HepG2 (cell line): ENCODE measurements around the gene STUM. TPM values are rescaled to one million over a fixed set of nuclear protein-coding genes. Genes with fewer than 3 reads are reported as not detected.

Experiments used
- ATAC-seq: fragments of 200-7000 bp; cut with Tn5 transposase; 3 replicates; pipeline ENCODE4 v1.9.1; 2020; ENCODE audit warnings: mild to moderate bottlenecking, moderate library complexity
- BruUV-seq: library from RNA; stranded (reverse); fragments of 400-500 nt; replicated peaks from 2 replicates; lab custom pipeline; 2021; lab: Mats Ljungman, UMichigan
- CTCF ChIA-PET: fragments of 300-600 bp; formaldehyde crosslinking; extraction: SDS; loops from one replicate; lab custom pipeline; 2021; ENCODE audit warnings: low total read pairs, inconsistent platforms, low intra/inter-chr PET ratio; lab: Yijun Ruan, JAX
- POLR2A ChIA-PET: fragments of 350-600 bp; sonication (Branson Sonifier 250); formaldehyde crosslinking; loops from one replicate; lab custom pipeline; 2020; ENCODE audit warnings: antibody characterized with exemption, inconsistent platforms; lab: Yijun Ruan, JAX
- DNase-seq: peaks from one replicate; pipeline ENCODE4 v3.0.0-alpha.2; 2015; ENCODE audit warnings: low spot score
- FAIRE-seq: peaks from 3 replicates; lab custom pipeline; 2011; peaks lifted over from hg19 to GRCh38; lab: Jason Lieb, UNC
- H2AFZ ChIP-seq: one replicate; pipeline ENCODE4 v1.6.1; 2011; ENCODE audit warnings: low read length, inconsistent platforms
- H3K27ac ChIP-seq: fragments of 300-600 bp; 3 replicates; pipeline ENCODE4 v1.8.0; 2011; ENCODE audit warnings: mixed run types, mild to moderate bottlenecking, mixed read lengths, low read length, inconsistent platforms; ENCODE audit not compliant: insufficient read depth; ENCODE audit errors: extremely low read length
- H3K27me3 ChIP-seq, 2 experiments: fragments of 200-600 bp in 1 of 2; 2 replicates in 1 of 2; 3 replicates in 1 of 2; pipeline versions ENCODE4 v1.6.0 to v1.8.0; 2011; ENCODE audit warnings: low read length in 2 of 2, mild to moderate bottlenecking in 2 of 2, moderate library complexity in 2 of 2, inconsistent platforms in 1 of 2; ENCODE audit not compliant: insufficient read depth in 2 of 2, control insufficient read depth in 1 of 2
- H3K36me3 ChIP-seq, 2 experiments: fragments of 200-600 bp in 1 of 2; replicated peaks in 1 of 2; 2 replicates in 1 of 2; 3 replicates in 1 of 2; pipeline versions ENCODE4 v1.5.1 to v1.8.0; 2011; ENCODE audit warnings: low read length in 2 of 2, inconsistent platforms in 1 of 2; ENCODE audit not compliant: insufficient read depth in 2 of 2, control insufficient read depth in 1 of 2
- H3K4me1 ChIP-seq: 2 replicates; pipeline ENCODE4 v1.5.1; 2012; ENCODE audit warnings: low read length, inconsistent platforms; ENCODE audit not compliant: insufficient read depth
- H3K4me2 ChIP-seq: 2 replicates; pipeline ENCODE4 v1.6.0; 2011; ENCODE audit warnings: low read depth, low read length, inconsistent platforms
- H3K4me3 ChIP-seq, 3 experiments: fragments of 200-600 bp in 1 of 3; sonication (generic), shearing (Covaris generic) in 1 of 3; replicated peaks in 1 of 3; 2 replicates each; pipeline ENCODE4 v1.5.1; 2011 to 2016; ENCODE audit warnings: low read length in 3 of 3, inconsistent platforms in 2 of 3, low read depth in 2 of 3, mild to moderate bottlenecking in 2 of 3, control low read depth in 1 of 3, mixed read lengths in 1 of 3; ENCODE audit not compliant: insufficient read depth in 1 of 3
- H3K79me2 ChIP-seq: one replicate; pipeline ENCODE4 v1.6.1; 2011; ENCODE audit warnings: low read length, inconsistent platforms; ENCODE audit not compliant: insufficient read depth
- H3K9ac ChIP-seq: 2 replicates; pipeline ENCODE4 v1.6.0; 2011; ENCODE audit warnings: mild to moderate bottlenecking, low read depth, low read length, inconsistent platforms; ENCODE audit not compliant: insufficient read depth
- H3K9me3 ChIP-seq: 2 replicates; pipeline ENCODE4 v1.5.1; 2012; ENCODE audit warnings: mild to moderate bottlenecking, low read length
- H4K20me1 ChIP-seq: 2 replicates; pipeline ENCODE4 v1.6.0; 2011; ENCODE audit warnings: inconsistent platforms, mild to moderate bottlenecking, low read length, moderate library complexity; ENCODE audit not compliant: insufficient read depth
- BCL6 ChIP-seq: IDR thresholded peaks from 2 replicates; pipeline ENCODE4 v1.6.1; 2016; ENCODE audit warnings: missing genetic modification reagents, missing compliant biosample characterization
- FOXC1 ChIP-seq: sonication (generic); formaldehyde crosslinking; IDR thresholded peaks from 2 replicates; pipeline ENCODE4 v1.8.0; 2022; ENCODE audit warnings: mild to moderate bottlenecking, missing genetic modification reagents, borderline replicate concordance
- HNRNPL ChIP-seq: fragments of 200-400 bp; formaldehyde crosslinking; IDR thresholded peaks from 2 replicates; pipeline ENCODE4 v1.6.1; 2017; ENCODE audit warnings: mild to moderate bottlenecking, low read depth, low read length
- HNRNPUL1 ChIP-seq: fragments of 200-400 bp; formaldehyde crosslinking; IDR thresholded peaks from 2 replicates; pipeline ENCODE4 v1.6.1; 2017; ENCODE audit warnings: low read depth, mild to moderate bottlenecking, low read length, moderate library complexity
- MIXL1 ChIP-seq: IDR thresholded peaks from 2 replicates; pipeline ENCODE4 v1.6.1; 2016
- MTF2 ChIP-seq: sonication (generic); formaldehyde crosslinking; IDR thresholded peaks from 2 replicates; pipeline ENCODE4 v1.5.0; 2020; ENCODE audit warnings: missing genetic modification reagents, borderline replicate concordance
- PCBP2 ChIP-seq: fragments of 200-400 bp; formaldehyde crosslinking; optimal IDR thresholded peaks from 2 replicates; pipeline ENCODE3; 2018; ENCODE audit warnings: low read length, low read depth; ENCODE audit not compliant: poor library complexity, severe bottlenecking
- PHF20 ChIP-seq: sonication (generic); formaldehyde crosslinking; IDR thresholded peaks from 2 replicates; pipeline ENCODE4 v1.5.0; 2020; ENCODE audit warnings: mild to moderate bottlenecking, missing genetic modification reagents
- PHF8 ChIP-seq: sonication (generic); formaldehyde crosslinking; IDR thresholded peaks from 2 replicates; pipeline ENCODE4 v1.5.0; 2020; ENCODE audit warnings: missing genetic modification reagents
- SALL2 ChIP-seq: sonication (generic); formaldehyde crosslinking; IDR thresholded peaks from 2 replicates; pipeline ENCODE4 v1.8.1; 2023; ENCODE audit warnings: mild to moderate bottlenecking, missing genetic modification reagents, inconsistent platforms
- SRSF4 ChIP-seq: fragments of 200-400 bp; formaldehyde crosslinking; IDR thresholded peaks from one replicate; pipeline ENCODE4 v1.6.1; 2018; ENCODE audit warnings: mild to moderate bottlenecking, low read depth, low read length, moderate library complexity; ENCODE audit not compliant: poor library complexity, severe bottlenecking
- TBX3 ChIP-seq: fragments of 450-650 bp; IDR thresholded peaks from 2 replicates; pipeline ENCODE4 v1.6.1; 2017; ENCODE audit warnings: antibody characterized with exemption, mild to moderate bottlenecking, inconsistent platforms, borderline replicate concordance
- TCF7L2 ChIP-seq: IDR thresholded peaks from 2 replicates; pipeline ENCODE4 v1.6.1; 2011; ENCODE audit warnings: mild to moderate bottlenecking, low read depth, low read length, moderate library complexity
- ZFX ChIP-seq: sonication (generic); formaldehyde crosslinking; IDR thresholded peaks from 2 replicates; pipeline ENCODE4 v1.4.0; 2020; ENCODE audit warnings: mild to moderate bottlenecking, low read depth, missing genetic modification reagents, moderate library complexity
- ZNF484 ChIP-seq: sonication (generic); formaldehyde crosslinking; IDR thresholded peaks from 2 replicates; pipeline ENCODE4 v1.5.1; 2020; ENCODE audit warnings: mild to moderate bottlenecking, low read depth, missing genetic modification reagents, borderline replicate concordance
- ZNF749 ChIP-seq: sonication (generic); formaldehyde crosslinking; IDR thresholded peaks from 2 replicates; pipeline ENCODE4 v1.8.0; 2022; ENCODE audit warnings: mild to moderate bottlenecking, missing genetic modification reagents, moderate library complexity, borderline replicate concordance
- WGBS: methylation state at CpG from one replicate; pipeline ENCODE4 v1.1.6; 2017; ENCODE audit warnings: low lambda C conversion rate; 5-methylcytosine and 5-hydroxymethylcytosine counted together
- in situ Hi-C: cut with HindIII; loops from 2 replicates; pipeline ENCODE4 v1.10.0; 2017; ENCODE audit warnings: low pct_unique_long_range_greater_than_20kb; ENCODE audit not compliant: extremely low pct_ligation_motif_present
- intact Hi-C: fragments of 100-400 bp; cut with micrococcal nuclease; formaldehyde crosslinking; loops from one replicate; pipeline ENCODE4 v1.10.0; 2022; ENCODE audit not compliant: unreplicated experiment
- polyA plus RNA-seq, 8 experiments: library from polyadenylated mRNA; depleted of rRNA in 3 of 8; stranded (reverse) in 7 of 8; unstranded in 1 of 8; fragments of >200 nt; fragmentation: Illumina TruSeq in 4 of 8; extraction: Trizol in 4 of 8; gene quantifications; 2 replicates each; pipeline versions ENCODE4 v1.2.1 to v1.2.3, GENCODE V29; 2011 to 2016; ENCODE audit warnings: low read depth in 4 of 8, missing spikeins in 1 of 8, mixed read lengths in 1 of 8; ENCODE audit not compliant: insufficient read depth in 1 of 8
- total RNA-seq, 5 experiments: library from RNA; depleted of rRNA; stranded (reverse); fragments of >200 nt; fragmentation: Illumina TruSeq; extraction: Trizol; gene quantifications; 2 replicates each; pipeline ENCODE4 v1.2.3, GENCODE V29; 2016; ENCODE audit warnings: low read depth in 1 of 5
- TF ChIP-seq, protein P1 (sequence below): sonication (generic); formaldehyde crosslinking; IDR thresholded peaks from 2 replicates; pipeline ENCODE4 v1.4.0; 2020; ENCODE audit warnings: missing genetic modification reagents
- TF ChIP-seq, protein P2 (sequence below), 2 experiments: sonication (generic) in 1 of 2; formaldehyde crosslinking in 1 of 2; IDR thresholded peaks; 2 replicates each; pipeline versions ENCODE4 v1.4.0 to v1.6.1; 2016 to 2020; ENCODE audit warnings: borderline replicate concordance in 1 of 2, low read depth in 1 of 2, mild to moderate bottlenecking in 1 of 2, missing genetic modification reagents in 1 of 2

Gene STUM
- total and polyA plus RNA-seq, 2 of the 13 experiments (the other 11 are each of a cell fraction or from before 2014, with no cell fraction given), result not detected

DNA sequence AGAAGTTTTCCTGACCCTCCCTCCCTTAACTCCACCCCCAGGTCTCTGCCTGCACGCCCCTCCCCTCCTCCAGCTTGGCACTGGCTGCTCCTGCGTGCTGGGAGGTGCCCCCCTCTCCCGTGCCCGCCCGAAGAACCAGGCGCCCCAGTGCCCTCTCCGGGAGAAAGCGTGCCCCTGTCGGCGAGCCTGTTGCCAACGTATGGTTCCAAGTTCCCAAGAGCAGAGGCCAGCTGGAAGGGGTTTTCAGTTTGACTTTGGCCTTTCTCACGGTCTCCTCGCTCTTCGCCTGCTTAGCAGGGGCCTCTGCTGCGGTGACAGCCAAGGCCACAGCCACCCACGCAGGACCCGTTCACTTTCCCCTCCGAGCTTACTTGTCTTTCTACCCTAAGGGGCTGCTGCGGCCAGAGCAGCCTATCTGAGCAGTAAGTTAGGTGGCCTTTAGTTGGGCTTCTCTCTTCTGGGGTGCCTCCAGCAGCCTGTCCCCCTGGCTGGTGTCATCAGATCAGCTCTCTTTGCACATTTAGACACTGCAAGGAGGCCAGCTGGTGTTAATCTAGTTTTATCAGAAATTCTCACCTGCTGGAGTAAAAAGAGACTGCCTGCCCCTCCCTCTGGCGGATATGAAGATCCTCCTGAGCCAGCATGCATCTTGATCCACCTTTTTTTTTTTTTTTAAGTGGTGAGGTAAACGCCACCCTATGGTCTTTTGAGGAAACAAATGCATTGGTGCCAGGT lies 1.5 kb downstream of the STUM start:
- no peaks in the 10 kb centered on the region for H3K36me3 ChIP-seq
- no peak overlapping the region for H3K27ac ChIP-seq
- no peak overlapping the region for H2AFZ ChIP-seq
- H3K79me2 ChIP-seq, result no peaks in the 10 kb centered on the region
- in situ Hi-C loops, result loop anchor here (10.0 kb wide), 2 partner anchors 65 to 125 kb away; no protein-coding TSS in a partner anchor
- whole genome bisulfite sequencing, result 5% methylated on average over 9 of the region's 21 CpGs
- H3K4me2 ChIP-seq, result peak overlapping the region; percentile 64
- no peaks in the 10 kb centered on the region for H3K9me3 ChIP-seq
- peak; percentile 17 for ATAC-seq
- FAIRE-seq, result no peak
- intact Hi-C loops, result loop anchor here (10.0 kb wide), 1 partner anchor 125 kb away; no protein-coding TSS in a partner anchor
- peaks cover 23% of the 10 kb centered on the region for H3K4me1 ChIP-seq
- POLR2A ChIA-PET, result no interaction called here
- no peak for DNase-seq
- no peak overlapping the region for H3K9ac ChIP-seq
- CTCF ChIA-PET, result no interaction called here
- BruUV-seq, result no TSS peak
- H4K20me1 ChIP-seq, result no peaks in the 10 kb centered on the region
- H3K27me3 ChIP-seq, result peaks cover 7 to 50% of the 10 kb centered on the region in 2 experiments
- peak overlapping the region in 1 of 3 experiments; percentile 51; a peak in 1 of 6 replicates for H3K4me3 ChIP-seq
- TF ChIP-seq HNRNPUL1 (no peak), SRSF4 (no peak), TBX3 (no peak), PHF8 (CRISPR knock-in tag) (no peak), SALL2 (CRISPR knock-in tag) (no peak), BCL6 (no peak), PHF20 (no peak), HNRNPL (peak; percentile 74; the same call in 1 of the 2 replicates), FOXC1 (CRISPR knock-in tag) (no peak), ZNF484 (CRISPR knock-in tag) (no peak), MTF2 (CRISPR knock-in tag) (peak; percentile 76; the same call in 1 of the 2 replicates), TCF7L2 (no peak), ZFX (CRISPR knock-in tag) (no peak), PCBP2 (no peak), MIXL1 (CRISPR knock-in tag) (no peak), ZNF749 (CRISPR knock-in tag) (no peak)
- TF ChIP-seq, protein P1, sequence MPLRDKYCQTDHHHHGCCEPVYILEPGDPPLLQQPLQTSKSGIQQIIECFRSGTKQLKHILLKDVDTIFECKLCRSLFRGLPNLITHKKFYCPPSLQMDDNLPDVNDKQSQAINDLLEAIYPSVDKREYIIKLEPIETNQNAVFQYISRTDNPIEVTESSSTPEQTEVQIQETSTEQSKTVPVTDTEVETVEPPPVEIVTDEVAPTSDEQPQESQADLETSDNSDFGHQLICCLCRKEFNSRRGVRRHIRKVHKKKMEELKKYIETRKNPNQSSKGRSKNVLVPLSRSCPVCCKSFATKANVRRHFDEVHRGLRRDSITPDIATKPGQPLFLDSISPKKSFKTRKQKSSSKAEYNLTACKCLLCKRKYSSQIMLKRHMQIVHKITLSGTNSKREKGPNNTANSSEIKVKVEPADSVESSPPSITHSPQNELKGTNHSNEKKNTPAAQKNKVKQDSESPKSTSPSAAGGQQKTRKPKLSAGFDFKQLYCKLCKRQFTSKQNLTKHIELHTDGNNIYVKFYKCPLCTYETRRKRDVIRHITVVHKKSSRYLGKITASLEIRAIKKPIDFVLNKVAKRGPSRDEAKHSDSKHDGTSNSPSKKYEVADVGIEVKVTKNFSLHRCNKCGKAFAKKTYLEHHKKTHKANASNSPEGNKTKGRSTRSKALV (CRISPR knock-in tag), result no peak
- TF ChIP-seq, protein P2, sequence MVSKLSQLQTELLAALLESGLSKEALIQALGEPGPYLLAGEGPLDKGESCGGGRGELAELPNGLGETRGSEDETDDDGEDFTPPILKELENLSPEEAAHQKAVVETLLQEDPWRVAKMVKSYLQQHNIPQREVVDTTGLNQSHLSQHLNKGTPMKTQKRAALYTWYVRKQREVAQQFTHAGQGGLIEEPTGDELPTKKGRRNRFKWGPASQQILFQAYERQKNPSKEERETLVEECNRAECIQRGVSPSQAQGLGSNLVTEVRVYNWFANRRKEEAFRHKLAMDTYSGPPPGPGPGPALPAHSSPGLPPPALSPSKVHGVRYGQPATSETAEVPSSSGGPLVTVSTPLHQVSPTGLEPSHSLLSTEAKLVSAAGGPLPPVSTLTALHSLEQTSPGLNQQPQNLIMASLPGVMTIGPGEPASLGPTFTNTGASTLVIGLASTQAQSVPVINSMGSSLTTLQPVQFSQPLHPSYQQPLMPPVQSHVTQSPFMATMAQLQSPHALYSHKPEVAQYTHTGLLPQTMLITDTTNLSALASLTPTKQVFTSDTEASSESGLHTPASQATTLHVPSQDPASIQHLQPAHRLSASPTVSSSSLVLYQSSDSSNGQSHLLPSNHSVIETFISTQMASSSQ (IDR thresholded peaks at IDR 0.05; ENCODE audit: low read depth), result no peak
- TF ChIP-seq, protein P2 (CRISPR knock-in tag; IDR thresholded peaks at IDR 0.05; ENCODE audit: borderline replicate concordance), result no peak
